GM12878 (cell line): Measurements from ENCODE around the gene TUBB. TPM values are rescaled to one million over a fixed set of nuclear protein-coding genes. Genes with fewer than 3 reads are reported as not detected.
A peak's percentile ranks its signal among the peaks of the same experiment; 100 is the strongest.
"Not testable (repeated sequence)": the region's sequence is repeated elsewhere in the genome, so short reads cannot be mapped to it uniquely, and the experiment has no call there.

Experiments
- ATAC-seq: fragments of 200-7000 bp; cut with Tn5 transposase; 3 replicates; pipeline ENCODE4 v1.9.1; 2020; ENCODE audit warnings: mild to moderate bottlenecking, moderate library complexity
- BruUV-seq: library from RNA; stranded (reverse); fragments of 400-500 nt; replicated peaks from 2 replicates; lab custom pipeline; 2021; lab: Mats Ljungman, UMichigan
- CTCF ChIA-PET: fragments of 300-600 bp; sonication (Branson Sonifier 250); formaldehyde crosslinking; extraction: SDS; loops from one replicate; lab custom pipeline; 2021; ENCODE audit warnings: inconsistent platforms; lab: Yijun Ruan, JAX
- POLR2A ChIA-PET: fragments of 350-600 bp; formaldehyde crosslinking; extraction: SDS; loops from one replicate; lab custom pipeline; 2021; ENCODE audit warnings: inconsistent platforms; lab: Charles Lee
- RAD21 ChIA-PET: fragments of 300-600 bp; sonication (Branson Sonifier 250); formaldehyde crosslinking; loops from one replicate; lab custom pipeline; 2023; ENCODE audit warnings: antibody characterized with exemption; ENCODE audit not compliant: unreplicated experiment; lab: Charles Lee
- SMC1A ChIA-PET: fragments of 300-600 bp; sonication (Branson Sonifier 250); formaldehyde crosslinking; loops from one replicate; lab custom pipeline; 2023; ENCODE audit not compliant: unreplicated experiment, uncharacterized antibody; lab: Charles Lee
- DNase-seq: peaks from one replicate; pipeline ENCODE4 v3.0.0-alpha.2; 2011; ENCODE audit warnings: low read depth, low spot score
- FAIRE-seq: peaks from 3 replicates; lab custom pipeline; 2011; peaks lifted over from hg19 to GRCh38; lab: Jason Lieb, UNC
- H2AFZ ChIP-seq: 2 replicates; pipeline ENCODE4 v1.6.0; 2011; ENCODE audit warnings: low read depth, low read length, control low read depth; ENCODE audit not compliant: control insufficient read depth
- H3K27ac ChIP-seq: 2 replicates; pipeline ENCODE4 v1.5.1; 2011; ENCODE audit warnings: control low read depth; ENCODE audit not compliant: control insufficient read depth, insufficient read depth
- H3K27me3 ChIP-seq, 2 experiments: replicated peaks in 1 of 2; 2 replicates each; pipeline versions ENCODE4 v1.6.0 to v1.6.1; 2011; ENCODE audit warnings: low read length in 1 of 2; ENCODE audit not compliant: control insufficient read depth in 2 of 2, insufficient read depth in 2 of 2
- H3K36me3 ChIP-seq, 2 experiments: 2 replicates each; pipeline ENCODE4 v1.5.1; 2011; ENCODE audit warnings: low read length in 1 of 2; ENCODE audit not compliant: control insufficient read depth in 2 of 2, insufficient read depth in 2 of 2
- H3K4me1 ChIP-seq: 2 replicates; pipeline ENCODE4 v1.6.1; 2011; ENCODE audit warnings: mild to moderate bottlenecking, low read length, moderate library complexity, mixed read lengths; ENCODE audit not compliant: control insufficient read depth, insufficient read depth
- H3K4me2 ChIP-seq: 2 replicates; pipeline ENCODE4 v1.6.0; 2011; ENCODE audit warnings: control low read depth; ENCODE audit not compliant: control insufficient read depth, insufficient read depth
- H3K4me3 ChIP-seq: fragments of 200-600 bp; sonication (generic); 2 replicates; pipeline ENCODE4 v1.5.1; 2016
- H3K79me2 ChIP-seq: 2 replicates; pipeline ENCODE4 v1.6.0; 2011; ENCODE audit warnings: low read length; ENCODE audit not compliant: control insufficient read depth, insufficient read depth
- H3K9ac ChIP-seq: 2 replicates; pipeline ENCODE4 v1.8.0; 2011; ENCODE audit warnings: low read length, control low read depth, mixed read lengths; ENCODE audit not compliant: control insufficient read depth, insufficient read depth
- H3K9me3 ChIP-seq: replicated peaks from 3 replicates; pipeline ENCODE4 v1.5.1; 2011; ENCODE audit warnings: mild to moderate bottlenecking, low read length; ENCODE audit not compliant: control insufficient read depth, insufficient read depth
- H4K20me1 ChIP-seq: 2 replicates; pipeline ENCODE4 v1.6.0; 2011; ENCODE audit not compliant: control insufficient read depth, insufficient read depth
- ATF7 ChIP-seq: fragments of 450-650 bp; IDR thresholded peaks from 2 replicates; pipeline ENCODE4 v1.6.1; 2016; ENCODE audit warnings: low read depth, mild to moderate bottlenecking
- BACH1 ChIP-seq: fragments of 450-650 bp; IDR thresholded peaks from 2 replicates; pipeline ENCODE4 v1.6.1; 2017; ENCODE audit warnings: mild to moderate bottlenecking, borderline replicate concordance
- EED ChIP-seq: sonication (generic); IDR thresholded peaks from 2 replicates; pipeline ENCODE4 v1.6.1; 2016; ENCODE audit warnings: antibody characterized with exemption, low read depth
- HDAC2 ChIP-seq: fragments of 200-600 bp; sonication (generic); IDR thresholded peaks from 2 replicates; pipeline ENCODE4 v1.6.1; 2017
- HDGF ChIP-seq: fragments of 450-650 bp; IDR thresholded peaks from 2 replicates; pipeline ENCODE4 v1.6.1; 2016; ENCODE audit warnings: antibody characterized with exemption
- IKZF1 ChIP-seq: fragments of 450-650 bp; conservative IDR thresholded peaks from 2 replicates; pipeline ENCODE4 v1.6.1; 2017; ENCODE audit warnings: antibody characterized with exemption, mild to moderate bottlenecking
- NBN ChIP-seq: fragments of 450-650 bp; IDR thresholded peaks from 2 replicates; pipeline ENCODE4 v1.6.1; 2016
- PAX8 ChIP-seq: fragments of 450-650 bp; IDR thresholded peaks from 2 replicates; pipeline ENCODE4 v1.6.1; 2017; ENCODE audit warnings: mild to moderate bottlenecking, moderate library complexity
- SMAD1 ChIP-seq: fragments of 450-650 bp; IDR thresholded peaks from 2 replicates; pipeline ENCODE4 v1.6.1; 2018; ENCODE audit warnings: mild to moderate bottlenecking, low read depth; ENCODE audit not compliant: partially characterized antibody
- SMARCA5 ChIP-seq: fragments of 450-650 bp; IDR thresholded peaks from 2 replicates; pipeline ENCODE4 v1.6.1; 2017; ENCODE audit warnings: mild to moderate bottlenecking
- SREBF1 ChIP-seq: IDR thresholded peaks from 2 replicates; pipeline ENCODE4 v1.6.1; 2012; ENCODE audit warnings: mild to moderate bottlenecking, low read length
- SUPT20H ChIP-seq: IDR thresholded peaks from 2 replicates; pipeline ENCODE4 v1.6.1; 2011; ENCODE audit warnings: low read depth, mild to moderate bottlenecking, low read length, moderate library complexity, borderline replicate concordance; ENCODE audit not compliant: control insufficient read depth
- TBL1XR1 ChIP-seq: IDR thresholded peaks from 2 replicates; pipeline ENCODE4 v1.6.1; 2012; ENCODE audit warnings: low read depth, low read length, improper control_type of control experiment
- ZNF217 ChIP-seq: fragments of 450-650 bp; IDR thresholded peaks from 2 replicates; pipeline ENCODE4 v1.6.1; 2017; ENCODE audit warnings: antibody characterized with exemption, mild to moderate bottlenecking
- WGBS: methylation state at CpG from one replicate; pipeline ENCODE4 v1.1.6; 2016; ENCODE audit warnings: low lambda C conversion rate; ENCODE audit not compliant: insufficient replicate concordance, insufficient coverage; ENCODE audit errors: missing lambda C conversion rate; 5-methylcytosine and 5-hydroxymethylcytosine counted together
- in situ Hi-C: fragments of 300-500 bp; cut with MboI; formaldehyde crosslinking; loops from 9 replicates; pipeline ENCODE4 v1.14.3; 2018; ENCODE audit warnings: mixed read lengths
- intact Hi-C: fragments of 100-400 bp; cut with micrococcal nuclease; formaldehyde crosslinking; loops from one replicate; pipeline ENCODE4 v1.14.2; 2022; ENCODE audit not compliant: unreplicated experiment
- polyA plus RNA-seq, 11 experiments: library from polyadenylated mRNA; depleted of rRNA in 4 of 11; unstranded in 6 of 11; stranded (reverse) in 5 of 11; fragments of >200 nt; fragmentation: Nextera tagmentation in 4 of 11; fragmentation: Illumina TruSeq in 1 of 11; extraction: Ambion mirVana in 4 of 11; extraction: Trizol in 1 of 11; gene quantifications; 1 replicate in 1 of 11; 2 replicates in 10 of 11; pipeline versions ENCODE4 v1.2.1 to v1.2.3, GENCODE V29; 2011 to 2016; ENCODE audit warnings: inconsistent platforms in 2 of 11, missing spikeins in 2 of 11, low read depth in 1 of 11
- total RNA-seq, 4 experiments: library from RNA; depleted of rRNA in 3 of 4; stranded (reverse); fragments of >200 nt in 3 of 4; fragmentation: Illumina TruSeq in 1 of 4; extraction: Trizol in 1 of 4; gene quantifications; 2 replicates each; pipeline versions ENCODE4 v1.2.1 to v1.2.3, GENCODE V29; 2013 to 2021
- TF ChIP-seq, protein P1 (sequence below): fragments of 450-650 bp; IDR thresholded peaks from 2 replicates; pipeline ENCODE4 v1.6.1; 2018; ENCODE audit warnings: borderline replicate concordance, mild to moderate bottlenecking; ENCODE audit not compliant: partially characterized antibody
- TF ChIP-seq, protein P2 (sequence below): IDR thresholded peaks from 2 replicates; pipeline ENCODE4 v1.6.1; 2012; ENCODE audit warnings: improper control_type of control experiment, low read depth, low read length; ENCODE audit not compliant: insufficient replicate concordance

Gene TUBB
- total and polyA plus RNA-seq, 10 of the 15 experiments (the other 5 are each of a cell fraction or from before 2014, with no cell fraction given), result 1,039 to 3,052 (median 1,656) TPM

DNA sequence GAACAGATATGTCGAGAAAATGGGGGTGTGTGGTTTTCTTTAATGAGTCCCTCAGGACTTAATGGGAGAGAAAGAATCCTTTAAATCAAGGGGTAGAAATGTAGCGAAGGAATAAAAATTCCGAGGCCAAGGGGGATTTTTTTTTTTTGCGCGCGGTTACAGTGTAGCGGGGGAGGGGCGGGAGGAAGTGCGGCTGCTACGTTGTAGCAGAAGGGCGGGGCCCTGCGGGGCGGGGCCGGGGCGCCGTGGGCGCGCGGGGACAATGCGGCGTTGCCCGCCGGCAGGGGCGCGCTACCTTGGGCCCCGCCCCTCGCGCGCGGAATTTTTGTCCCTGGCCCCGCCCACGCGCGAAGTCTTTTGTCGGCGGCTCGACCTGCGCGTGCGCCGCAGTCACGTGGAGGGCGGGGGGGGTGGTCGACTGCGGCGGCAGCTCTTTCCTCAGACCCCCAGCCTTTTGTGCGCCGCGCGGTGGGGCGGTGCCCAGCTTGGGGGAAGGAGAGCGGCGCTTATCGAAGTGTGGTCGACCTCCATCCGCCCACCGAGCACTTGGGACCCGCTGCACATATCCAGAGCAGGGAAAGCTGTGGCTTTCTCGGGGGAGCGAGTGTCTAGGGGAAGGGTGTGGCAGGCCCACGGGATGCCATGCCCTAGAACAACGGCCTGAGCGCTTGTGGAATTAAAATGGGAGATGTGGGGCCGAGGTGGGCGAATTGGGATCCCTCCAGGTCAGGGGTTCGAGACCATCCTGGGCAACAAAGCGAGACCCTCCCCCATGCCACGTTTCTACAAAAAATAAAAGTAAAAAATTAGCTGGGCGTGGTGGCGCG lies 1.3 kb downstream of the TUBB start (continued):
- TF ChIP-seq, protein P1, sequence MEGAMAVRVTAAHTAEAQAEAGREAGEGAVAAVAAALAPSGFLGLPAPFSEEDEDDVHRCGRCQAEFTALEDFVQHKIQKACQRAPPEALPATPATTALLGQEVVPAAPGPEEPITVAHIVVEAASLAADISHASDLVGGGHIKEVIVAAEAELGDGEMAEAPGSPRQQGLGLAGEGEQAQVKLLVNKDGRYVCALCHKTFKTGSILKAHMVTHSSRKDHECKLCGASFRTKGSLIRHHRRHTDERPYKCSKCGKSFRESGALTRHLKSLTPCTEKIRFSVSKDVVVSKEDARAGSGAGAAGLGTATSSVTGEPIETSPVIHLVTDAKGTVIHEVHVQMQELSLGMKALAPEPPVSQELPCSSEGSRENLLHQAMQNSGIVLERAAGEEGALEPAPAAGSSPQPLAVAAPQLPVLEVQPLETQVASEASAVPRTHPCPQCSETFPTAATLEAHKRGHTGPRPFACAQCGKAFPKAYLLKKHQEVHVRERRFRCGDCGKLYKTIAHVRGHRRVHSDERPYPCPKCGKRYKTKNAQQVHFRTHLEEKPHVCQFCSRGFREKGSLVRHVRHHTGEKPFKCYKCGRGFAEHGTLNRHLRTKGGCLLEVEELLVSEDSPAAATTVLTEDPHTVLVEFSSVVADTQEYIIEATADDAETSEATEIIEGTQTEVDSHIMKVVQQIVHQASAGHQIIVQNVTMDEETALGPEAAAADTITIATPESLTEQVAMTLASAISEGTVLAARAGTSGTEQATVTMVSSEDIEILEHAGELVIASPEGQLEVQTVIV, result no peak
- TF ChIP-seq SMAD1 (peak; percentile 29), ZNF217 (no peak), SREBF1 (no peak), SMARCA5 (0 out of 2 replicates have a peak, but pooled peaks have one; percentile 30), EED (no peak), BACH1 (peak; percentile 99), ATF7 (no peak), TBL1XR1 (no peak), NBN (0 out of 2 replicates have a peak, but pooled peaks have one; percentile 49), IKZF1 (peak; percentile 47), HDAC2 (no peak), HDGF (0 out of 2 replicates have a peak, but pooled peaks have one; percentile 21), SUPT20H (no peak), PAX8 (no peak)
- TF ChIP-seq, protein P2, sequence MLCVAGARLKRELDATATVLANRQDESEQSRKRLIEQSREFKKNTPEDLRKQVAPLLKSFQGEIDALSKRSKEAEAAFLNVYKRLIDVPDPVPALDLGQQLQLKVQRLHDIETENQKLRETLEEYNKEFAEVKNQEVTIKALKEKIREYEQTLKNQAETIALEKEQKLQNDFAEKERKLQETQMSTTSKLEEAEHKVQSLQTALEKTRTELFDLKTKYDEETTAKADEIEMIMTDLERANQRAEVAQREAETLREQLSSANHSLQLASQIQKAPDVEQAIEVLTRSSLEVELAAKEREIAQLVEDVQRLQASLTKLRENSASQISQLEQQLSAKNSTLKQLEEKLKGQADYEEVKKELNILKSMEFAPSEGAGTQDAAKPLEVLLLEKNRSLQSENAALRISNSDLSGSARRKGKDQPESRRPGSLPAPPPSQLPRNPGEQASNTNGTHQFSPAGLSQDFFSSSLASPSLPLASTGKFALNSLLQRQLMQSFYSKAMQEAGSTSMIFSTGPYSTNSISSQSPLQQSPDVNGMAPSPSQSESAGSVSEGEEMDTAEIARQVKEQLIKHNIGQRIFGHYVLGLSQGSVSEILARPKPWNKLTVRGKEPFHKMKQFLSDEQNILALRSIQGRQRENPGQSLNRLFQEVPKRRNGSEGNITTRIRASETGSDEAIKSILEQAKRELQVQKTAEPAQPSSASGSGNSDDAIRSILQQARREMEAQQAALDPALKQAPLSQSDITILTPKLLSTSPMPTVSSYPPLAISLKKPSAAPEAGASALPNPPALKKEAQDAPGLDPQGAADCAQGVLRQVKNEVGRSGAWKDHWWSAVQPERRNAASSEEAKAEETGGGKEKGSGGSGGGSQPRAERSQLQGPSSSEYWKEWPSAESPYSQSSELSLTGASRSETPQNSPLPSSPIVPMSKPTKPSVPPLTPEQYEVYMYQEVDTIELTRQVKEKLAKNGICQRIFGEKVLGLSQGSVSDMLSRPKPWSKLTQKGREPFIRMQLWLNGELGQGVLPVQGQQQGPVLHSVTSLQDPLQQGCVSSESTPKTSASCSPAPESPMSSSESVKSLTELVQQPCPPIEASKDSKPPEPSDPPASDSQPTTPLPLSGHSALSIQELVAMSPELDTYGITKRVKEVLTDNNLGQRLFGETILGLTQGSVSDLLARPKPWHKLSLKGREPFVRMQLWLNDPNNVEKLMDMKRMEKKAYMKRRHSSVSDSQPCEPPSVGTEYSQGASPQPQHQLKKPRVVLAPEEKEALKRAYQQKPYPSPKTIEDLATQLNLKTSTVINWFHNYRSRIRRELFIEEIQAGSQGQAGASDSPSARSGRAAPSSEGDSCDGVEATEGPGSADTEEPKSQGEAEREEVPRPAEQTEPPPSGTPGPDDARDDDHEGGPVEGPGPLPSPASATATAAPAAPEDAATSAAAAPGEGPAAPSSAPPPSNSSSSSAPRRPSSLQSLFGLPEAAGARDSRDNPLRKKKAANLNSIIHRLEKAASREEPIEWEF, result no peak

DNA sequence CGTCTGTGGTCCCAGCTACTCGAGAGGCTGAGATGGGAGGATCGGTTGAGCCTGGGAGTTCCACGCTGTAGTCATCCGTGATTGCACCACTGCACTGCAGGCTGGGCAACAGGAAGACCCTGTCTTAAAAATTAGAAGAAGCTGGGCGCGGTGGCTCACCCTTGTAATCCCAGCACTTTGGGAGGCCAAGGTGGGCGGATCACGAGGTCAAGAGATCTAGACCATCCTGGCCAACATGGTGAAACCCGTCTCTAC lies 1.8 kb downstream of the TUBB start:
- Histone ChIP-seq H3K27ac (peak overlapping the region; percentile 67), H3K9ac (peak overlapping the region; percentile 86), H3K79me2 (peaks cover 76% of the 10 kb centered on the region), H3K4me2 (peak overlapping the region; percentile 81), H3K36me3 (peaks cover 21 to 24% of the 10 kb centered on the region in 2 experiments), H3K4me3 (peak overlapping the region; percentile 88), H3K4me1 (peaks cover 12% of the 10 kb centered on the region)
- intact Hi-C loops, result loop anchor here (1.0 kb wide), 1 partner anchor 43 kb away; no protein-coding TSS in a partner anchor
- H3K9me3 ChIP-seq, BruUV-seq, ATAC-seq, FAIRE-seq, DNase-seq, H4K20me1 ChIP-seq, H2AFZ ChIP-seq, H3K27me3 ChIP-seq, in situ Hi-C loops: not testable (repeated sequence)
- ChIA-PET CTCF (interaction anchor here (0.7 to 22.7 kb wide), 30 partner anchors 9 to 240 kb away, joined by 3 to 487 read pairs (median 6); partner anchors contain the start of genes DHX16, NRM and VARS2), SMC1A (interaction anchor here (0.6 to 17.7 kb wide), 15 partner anchors 10 to 180 kb away, joined by 3 to 265 read pairs (median 4); partner anchors contain the start of genes DHX16 and MRPS18B), RAD21 (interaction anchor here (1.0 to 11.2 kb wide), 8 partner anchors 10 to 365 kb away, joined by 3 to 209 read pairs (median 12); partner anchors contain the start of genes DHX16 and NRM), POLR2A (interaction anchor here (0.7 to 11.6 kb wide), 7 partner anchors 10 to 96 kb away, joined by 3 to 200 read pairs (median 5); partner anchors contain the start of gene NRM)
- under 1% methylated on average over 10 of the region's 10 CpGs for WGBS
